GM21576 (cell line): Measurements from ENCODE around the gene SLC9A8.
A peak's percentile ranks its signal among the peaks of the same experiment; 100 is the strongest.

Experiments used
- ATAC-seq: cut with Tn5 transposase; IDR thresholded peaks from one replicate; pipeline ENCODE4 v1.9.1; 2021; ENCODE audit warnings: mild to moderate bottlenecking, moderate library complexity; ENCODE audit not compliant: unreplicated experiment

The SLC9A8 gene

GRCh38 chr20:49811825-49812506, 662 bp upstream of the SLC9A8 start:
- ATAC-seq, result peak; percentile 16

GRCh38 chr20:49813305-49813974, 812 bp downstream of the SLC9A8 start:
- no peak for ATAC-seq

DNA sequence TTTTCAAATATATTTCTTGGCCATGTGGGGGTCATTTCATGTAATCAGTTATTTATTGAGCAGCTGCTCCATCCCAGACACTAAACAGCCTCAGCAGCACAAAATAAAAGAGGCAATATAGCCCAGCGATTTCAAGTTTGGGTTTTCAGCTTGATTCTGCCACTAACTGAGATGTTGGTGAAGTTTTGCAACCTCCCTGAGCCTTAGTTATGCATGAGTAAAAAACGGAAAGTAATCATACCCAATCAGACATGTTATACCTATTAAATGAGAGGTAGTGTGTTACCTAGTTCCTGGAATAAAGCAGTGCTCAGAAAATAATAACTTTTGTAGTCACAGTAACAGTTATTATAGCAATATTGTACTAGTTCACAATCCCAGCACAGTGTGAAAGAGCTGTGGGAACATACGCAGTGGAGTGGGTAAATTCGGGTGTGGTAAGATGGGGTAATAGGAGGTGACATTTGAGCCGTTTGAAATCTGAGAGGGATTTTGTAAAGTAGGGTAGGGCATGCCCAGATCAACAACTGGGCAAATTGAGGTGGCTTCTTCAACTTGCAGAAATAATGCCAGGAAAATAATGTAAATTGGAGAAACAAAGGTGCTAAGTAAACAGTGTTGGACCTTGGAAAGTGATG, 1.5 kb downstream of the SLC9A8 start:
- no peak for ATAC-seq

DNA sequence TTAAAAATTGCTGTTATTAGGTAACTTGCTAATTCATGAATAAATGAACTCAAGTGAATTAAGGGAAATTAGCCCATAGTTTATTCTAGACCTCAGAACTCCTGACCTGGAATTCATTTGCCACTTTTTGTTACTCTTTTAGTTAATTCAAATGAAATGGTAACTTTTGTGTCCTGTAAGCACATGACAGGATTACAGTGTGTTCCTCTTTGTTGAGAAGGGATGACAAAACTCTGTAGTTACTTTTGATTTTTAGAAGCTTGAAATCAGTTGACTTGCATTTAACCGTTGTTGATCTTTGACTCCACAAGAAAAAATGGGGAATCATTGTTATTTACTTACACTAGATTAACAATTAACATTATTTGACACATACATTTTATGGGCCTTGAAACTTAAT, 6.2 kb downstream of the SLC9A8 start:
- no peak for ATAC-seq

- ATAC-seq, result no peak
These were observed 7.1 kb downstream of the SLC9A8 start for GRCh38 chr20:49819702-49820101.

- no peak for ATAC-seq
These were observed 8.8 kb downstream of the SLC9A8 start for GRCh38 chr20:49821381-49821780.

- no peak for ATAC-seq
These were observed 9.3 kb downstream of the SLC9A8 start for GRCh38 chr20:49821870-49822331.

DNA sequence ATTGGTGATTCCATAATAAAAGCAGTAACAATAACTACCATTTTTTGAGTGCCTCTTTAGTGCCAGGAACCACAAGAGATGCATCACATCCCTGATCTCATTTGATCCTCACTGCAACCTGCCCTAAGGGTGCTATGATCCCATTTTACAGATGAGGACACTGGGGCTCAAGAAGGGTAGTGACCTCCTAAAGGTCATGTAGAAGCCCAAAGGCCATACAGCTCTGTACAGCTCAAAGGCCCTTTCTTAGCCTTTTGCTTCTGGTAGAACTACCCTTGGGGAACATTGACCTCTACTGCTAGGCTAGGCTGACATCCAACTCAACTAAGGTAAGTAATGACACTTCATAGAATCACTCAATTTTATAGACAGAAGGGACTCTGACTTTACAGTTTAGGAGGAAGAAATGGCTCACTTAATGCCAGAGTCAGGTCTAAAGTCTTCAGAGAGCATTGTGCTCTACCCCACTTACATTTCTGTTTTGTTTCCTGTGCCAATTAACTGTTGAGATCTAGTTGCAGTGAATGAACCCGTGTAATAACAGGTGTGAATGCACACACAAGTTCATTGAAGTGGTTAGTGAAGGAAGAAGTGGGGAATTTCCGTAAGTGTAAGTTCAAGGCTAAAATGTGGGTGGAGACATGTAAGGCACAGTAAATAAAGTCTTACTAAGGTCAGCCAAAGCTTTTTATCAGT, 10.7 kb downstream of the SLC9A8 start:
- ATAC-seq, result no peak

DNA sequence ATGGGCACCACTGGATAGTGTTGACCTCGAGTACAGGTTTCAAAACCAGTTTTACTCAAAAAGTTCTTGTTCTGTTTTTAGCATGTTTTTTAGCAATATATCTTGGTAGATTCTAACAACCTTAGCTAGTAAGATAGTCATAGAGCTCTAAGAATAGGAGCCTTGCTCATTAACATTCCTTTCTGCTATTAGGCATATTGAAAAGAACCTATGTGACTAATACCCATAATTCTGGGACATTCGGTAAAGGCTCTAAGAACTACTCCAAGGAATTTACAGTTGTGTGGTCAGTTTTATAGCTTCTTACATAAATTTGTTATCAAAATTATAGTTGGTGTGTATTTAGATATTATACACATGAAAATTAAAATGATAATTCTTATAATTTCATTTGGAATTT, 11.6 kb downstream of the SLC9A8 start:
- no peak for ATAC-seq

DNA sequence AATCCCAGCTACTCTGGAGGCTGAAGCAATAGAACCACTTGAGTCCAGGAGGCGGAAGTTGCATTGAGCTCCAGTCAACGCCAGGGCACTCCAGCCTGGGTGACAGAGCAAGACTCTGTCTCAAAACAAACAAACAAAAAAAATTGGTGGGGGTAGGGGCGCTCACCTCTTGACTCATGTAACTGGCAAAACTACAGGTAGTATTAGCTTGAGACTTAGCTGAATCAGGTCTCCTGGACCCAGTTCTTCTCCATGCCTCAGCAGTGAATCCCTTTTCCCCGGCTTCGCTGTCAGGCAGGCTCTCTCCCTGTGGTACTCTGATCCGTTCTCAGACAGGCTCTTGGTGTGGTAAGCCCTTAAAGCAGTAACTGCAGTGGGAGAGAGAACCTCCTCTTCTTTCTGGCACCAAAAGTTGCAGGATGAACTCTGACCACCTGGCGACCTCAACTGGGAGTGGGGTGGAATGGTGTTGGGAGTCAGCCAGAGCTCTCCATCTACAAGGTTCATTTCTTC, 12.9 kb downstream of the SLC9A8 start:
- no peak for ATAC-seq

- no peak for ATAC-seq
These were observed 18.6 kb downstream of the SLC9A8 start for GRCh38 chr20:49831022-49831769.

- no peak for ATAC-seq
These were observed 19.4 kb downstream of the SLC9A8 start for GRCh38 chr20:49831770-49832631.

DNA sequence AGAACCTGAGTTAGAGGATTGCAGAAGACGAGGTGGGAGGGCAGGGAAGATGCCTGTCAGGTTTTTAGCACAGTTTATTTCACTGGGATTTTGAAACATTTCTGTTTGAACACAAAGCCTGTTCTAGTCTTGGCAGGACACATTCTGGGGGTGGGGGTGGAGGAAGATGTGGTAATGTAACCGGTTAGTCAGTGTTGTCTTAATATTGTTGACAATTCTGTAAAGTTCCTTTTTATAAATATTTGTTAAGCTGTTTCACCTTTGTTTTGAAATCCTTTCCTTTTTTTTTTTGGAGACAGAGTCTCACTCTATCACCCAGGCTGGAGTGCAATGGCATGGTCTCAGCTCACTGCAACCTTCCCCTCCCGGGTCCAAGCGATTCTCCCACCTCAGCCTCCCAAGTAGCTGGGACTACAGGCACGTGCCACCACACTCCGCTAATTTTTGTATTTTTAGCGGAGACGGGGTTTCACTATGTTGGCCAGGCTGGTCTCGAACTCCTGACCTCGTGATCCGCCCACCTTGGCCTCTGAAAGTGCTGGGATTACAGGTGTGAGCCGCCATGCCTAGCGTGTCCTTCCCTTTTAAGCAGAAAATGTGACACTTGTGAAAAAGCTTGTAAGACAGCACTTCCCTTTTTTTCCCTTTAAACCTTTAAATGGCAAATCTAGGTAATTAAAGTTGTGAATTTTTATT, 20.2 kb downstream of the SLC9A8 start:
- no peak for ATAC-seq

DNA sequence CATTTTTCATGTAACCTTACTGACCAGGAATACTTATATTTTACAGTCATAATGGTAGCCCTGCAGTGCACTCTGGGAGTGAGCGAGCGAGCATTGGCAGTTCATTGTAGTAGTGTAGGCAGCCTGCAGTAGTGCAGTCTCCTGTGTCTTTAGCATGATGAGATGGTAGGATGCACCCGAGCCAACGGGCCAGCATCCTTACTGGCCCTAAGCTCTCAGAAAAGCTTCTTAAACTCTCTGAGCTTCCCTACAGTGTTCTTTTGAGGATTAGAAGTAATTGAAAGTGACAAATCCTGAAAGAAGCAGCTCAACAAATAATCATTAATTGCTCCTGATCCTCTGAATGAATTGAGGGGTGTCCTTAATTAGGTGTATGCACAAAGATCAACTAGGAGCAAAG, 20.9 kb downstream of the SLC9A8 start:
- ATAC-seq, result no peak

DNA sequence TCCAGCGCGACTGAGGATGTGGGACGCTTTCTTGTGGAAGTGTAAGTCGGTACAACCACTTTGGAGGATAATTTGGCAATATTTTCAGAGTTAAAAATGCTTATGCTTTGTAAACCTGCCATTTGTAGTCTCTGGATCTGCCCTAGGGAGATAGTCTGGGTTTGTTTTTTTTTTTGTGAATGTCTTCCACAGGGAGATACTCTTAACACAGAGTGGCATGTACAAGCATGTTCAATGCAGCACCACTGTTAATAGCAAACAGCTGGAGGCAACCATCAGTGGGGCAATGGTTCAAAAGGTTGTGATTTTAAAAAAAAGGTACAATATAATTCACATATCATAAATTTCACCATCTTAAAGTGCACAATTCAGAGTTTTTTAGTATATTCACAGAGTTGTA, 22.4 kb downstream of the SLC9A8 start:
- no peak for ATAC-seq

- ATAC-seq, result no peak
These were observed 25.9 kb downstream of the SLC9A8 start for GRCh38 chr20:49838546-49838945.

GRCh38 chr20:49843139-49843538, 30.5 kb downstream of the SLC9A8 start:
- no peak for ATAC-seq

- ATAC-seq, result no peak
These were observed 31.2 kb downstream of the SLC9A8 start for GRCh38 chr20:49843770-49844380.

DNA sequence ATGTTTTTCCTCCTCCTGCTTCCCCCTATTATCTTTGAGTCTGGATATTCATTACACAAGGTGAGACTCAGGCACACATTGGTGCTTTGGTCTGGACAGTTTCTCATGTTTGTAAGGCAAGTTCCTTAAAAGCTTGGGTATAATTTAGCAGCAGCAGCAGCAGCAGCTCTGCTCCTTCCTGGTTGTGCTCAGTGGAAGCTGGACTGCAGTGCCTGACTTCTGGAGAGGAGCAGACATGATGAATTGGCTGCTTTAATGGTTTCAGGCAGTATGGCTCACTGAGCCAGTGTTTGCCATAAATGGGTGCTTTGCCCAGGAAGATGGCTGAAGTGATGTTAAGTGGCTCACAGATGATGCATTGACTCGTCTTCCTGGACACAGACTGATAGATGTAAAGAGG, 32.4 kb downstream of the SLC9A8 start:
- no peak for ATAC-seq
